A673 (cell line): ENCODE measurements around the gene SDHD. TPM values are rescaled to one million over a fixed set of nuclear protein-coding genes. Genes with fewer than 3 reads are reported as not detected.
"Not testable (repeated sequence)": the region's sequence is repeated elsewhere in the genome, so short reads cannot be mapped to it uniquely, and the experiment has no call there.

Experiments used
- BruUV-seq: library from RNA; stranded (reverse); fragments of 400-500 nt; replicated peaks from 2 replicates; lab custom pipeline; 2021; lab: Mats Ljungman, UMichigan
- CTCF ChIA-PET: fragments of 300-600 bp; sonication (Branson Sonifier 250); formaldehyde crosslinking; loops from one replicate; lab custom pipeline; 2022; ENCODE audit warnings: antibody characterized with exemption; lab: Charles Lee
- POLR2A ChIA-PET: fragments of 300-600 bp; sonication (Branson Sonifier 250); formaldehyde crosslinking; loops from one replicate; lab custom pipeline; 2022; ENCODE audit warnings: antibody characterized with exemption; ENCODE audit not compliant: low non-redundant PET; lab: Charles Lee
- DNase-seq: peaks from one replicate; pipeline ENCODE4 v3.0.0-alpha.2; 2015; ENCODE audit warnings: low spot score
- H3K27ac ChIP-seq: fragments of 200-600 bp; sonication (generic); 2 replicates; pipeline ENCODE4 v1.5.1; 2016; ENCODE audit warnings: mixed run types, low read depth, mild to moderate bottlenecking, mixed read lengths, antibody characterized with exemption, low read length; ENCODE audit not compliant: poor library complexity, severe bottlenecking
- H3K27me3 ChIP-seq: fragments of 200-600 bp; sonication (generic); replicated peaks from 2 replicates; pipeline ENCODE4 v1.6.1; 2017; ENCODE audit warnings: mixed run types, low read depth, mild to moderate bottlenecking, mixed read lengths, antibody characterized with exemption, low read length; ENCODE audit not compliant: insufficient read depth, poor library complexity
- H3K36me3 ChIP-seq: fragments of 200-600 bp; sonication (generic); 2 replicates; pipeline ENCODE4 v1.6.1; 2016; ENCODE audit warnings: mixed run types, mild to moderate bottlenecking, mixed read lengths, antibody characterized with exemption, low read length; ENCODE audit not compliant: insufficient read depth, poor library complexity, severe bottlenecking
- H3K4me1 ChIP-seq: fragments of 200-600 bp; sonication (generic); 2 replicates; pipeline ENCODE4 v1.6.1; 2017; ENCODE audit warnings: mixed run types, mild to moderate bottlenecking, mixed read lengths, antibody characterized with exemption, low read length; ENCODE audit not compliant: insufficient read depth, poor library complexity, severe bottlenecking
- H3K4me3 ChIP-seq: fragments of 200-600 bp; sonication (generic); 2 replicates; pipeline ENCODE4 v1.5.1; 2016; ENCODE audit warnings: low read depth, mixed run types, mild to moderate bottlenecking, mixed read lengths, low read length; ENCODE audit not compliant: poor library complexity, severe bottlenecking
- H3K9me3 ChIP-seq: fragments of 200-600 bp; sonication (generic); 2 replicates; pipeline ENCODE4 v1.6.1; 2016; ENCODE audit warnings: mixed run types, low read depth, mild to moderate bottlenecking, mixed read lengths, antibody characterized with exemption, low read length; ENCODE audit not compliant: poor library complexity, severe bottlenecking
- CTCF ChIP-seq: fragments of 300-800, 200-600 bp; sonication (generic); conservative IDR thresholded peaks from 2 replicates; pipeline ENCODE4 v1.5.1; 2017; ENCODE audit warnings: low read depth, mild to moderate bottlenecking, antibody characterized with exemption, low read length, moderate library complexity, mixed read lengths
- EZH2 ChIP-seq: fragments of 200-600 bp; sonication (generic); IDR thresholded peaks from 2 replicates; pipeline ENCODE4 v1.6.1; 2017; ENCODE audit warnings: borderline replicate concordance, low read depth, mild to moderate bottlenecking, mixed read lengths, antibody characterized with exemption, low read length; ENCODE audit not compliant: poor library complexity, severe bottlenecking
- intact Hi-C: fragments of 100-400 bp; cut with micrococcal nuclease; formaldehyde crosslinking; loops from one replicate; pipeline ENCODE4 v1.10.0; 2022; ENCODE audit not compliant: unreplicated experiment
- total RNA-seq: library from RNA; stranded (reverse); gene quantifications from 2 replicates; pipeline ENCODE4 v1.2.3, GENCODE V29; 2021

Gene SDHD
- total RNA-seq, 1 experiment from 2014 or later = 135 TPM

- H3K4me3 ChIP-seq = peak overlapping the region; percentile 78
- peak overlapping the region; percentile 89 for H3K27ac ChIP-seq
- no peaks in the 10 kb centered on the region for H3K27me3 ChIP-seq
- intact Hi-C loops = loop anchor here (10.0 kb wide), 1 partner anchor 152 kb away; the partner anchor contains the start of gene DIXDC1
- POLR2A ChIA-PET = interaction anchor here (0.6 to 0.7 kb wide), 2 partner anchors 10 to 65 kb away, joined by 3 to 6 read pairs; no protein-coding TSS in a partner anchor
- peak; percentile 25 for DNase-seq
- CTCF ChIA-PET = no interaction called here
- H3K4me1 ChIP-seq = peaks cover 18% of the 10 kb centered on the region
- TF ChIP-seq EZH2 (no peak), CTCF (no peak)
- TSS peak; percentile 35 for BruUV-seq
- H3K36me3 ChIP-seq = peaks cover 74% of the 10 kb centered on the region
- H3K9me3 ChIP-seq = no peaks in the 10 kb centered on the region
Observed at GRCh38 chr11:112087212-112087611, 539 bp downstream of the SDHD start.

GRCh38 chr11:112095302-112095701 lies 8.6 kb downstream of the SDHD start:
- H3K36me3 ChIP-seq = peaks cover 57% of the 10 kb centered on the region
- POLR2A ChIA-PET, intact Hi-C loops, H3K9me3 ChIP-seq, CTCF ChIA-PET, H3K4me3 ChIP-seq, H3K27me3 ChIP-seq, DNase-seq, H3K27ac ChIP-seq, H3K4me1 ChIP-seq: not testable (repeated sequence)
- BruUV-seq = TSS peak; percentile 19

- intact Hi-C loops = no loop called here
- ChIA-PET CTCF (interaction anchor here (0.7 kb wide), 1 partner anchor 17 kb away, joined by 4 read pairs; no protein-coding TSS in a partner anchor), POLR2A (no interaction called here)
- Histone ChIP-seq H3K4me3 (no peak overlapping the region), H3K36me3 (peaks cover 48% of the 10 kb centered on the region), H3K4me1 (no peaks in the 10 kb centered on the region), H3K27ac (no peak overlapping the region), H3K9me3 (no peaks in the 10 kb centered on the region), H3K27me3 (no peaks in the 10 kb centered on the region)
- no peak for TF ChIP-seq CTCF
- TF ChIP-seq EZH2 = no peak
- DNase-seq = no peak
- BruUV-seq = no TSS peak
Observed at GRCh38 chr11:112096194-112096593, 9.5 kb downstream of the SDHD start.
